Measurements from ENCODE around the gene CHAF1A. TPM values are rescaled to one million over a fixed set of nuclear protein-coding genes. Genes with fewer than 3 reads are reported as not detected.

CHAF1A gene
- total RNA-seq, 4 donors from 2014 or later = 8.5 to 28.9 (median 11.1) TPM

GRCh38 chr19:4436231-4436630 lies 33.8 kb downstream of the CHAF1A start:
- TF ChIP-seq EP300 (IDR thresholded peaks at IDR 0.05; ENCODE audit: low read depth) = no peak
- Histone ChIP-seq H3K27ac (no peak overlapping the region), H3K9me3 (no peaks in the 10 kb centered on the region), H3K4me1 (no peaks in the 10 kb centered on the region), H3K27me3 (no peaks in the 10 kb centered on the region), H3K36me3 (peaks cover 0 to 5% (median 2%) of the 10 kb centered on the region in 4 donors), H3K4me3 (no peak overlapping the region)
- intact Hi-C loops (cut with DNase I; ENCODE audit: low total_unique reads) = loop anchor here (10.0 kb wide), 1 partner anchor 159 kb away; no protein-coding TSS in a partner anchor
- in situ Hi-C loops (cut with MboI; ENCODE audit: low pct_ligation_motif_present in 1 of 4, low pct_unique_long_range_greater_than_20kb in 1 of 4, low sequenced_read_pairs in 3 of 4) = no loop called here
- WGBS, 2 donors (ENCODE audit: low coverage in 1 of 2) = 91% methylated on average over 7 of the region's 7 CpGs; no CpG with 5 or more reads in 1 of the 2 donors
- DNase-seq = no peak

DNA sequence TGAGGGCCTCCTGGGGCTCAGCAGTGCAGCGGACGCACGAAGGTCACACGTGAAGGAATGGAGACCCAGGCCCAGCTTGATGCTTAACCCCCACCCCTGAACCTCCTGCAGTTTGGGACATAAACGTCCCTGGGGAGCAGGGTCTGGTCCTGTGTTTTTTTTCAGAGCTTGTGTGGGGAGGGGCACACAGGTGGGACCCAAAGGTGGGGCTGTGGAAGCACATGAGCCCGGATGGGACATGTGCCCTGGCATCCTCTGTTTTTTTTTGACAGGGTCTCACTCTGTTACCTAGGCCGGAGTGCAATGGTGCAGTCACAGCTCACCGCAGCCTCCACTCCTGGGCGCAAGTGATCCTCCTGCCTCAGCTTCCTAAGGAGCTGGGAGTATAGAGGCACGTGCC lies 34.7 kb downstream of the CHAF1A start:
- no peaks in the 10 kb centered on the region for H3K9me3 ChIP-seq
- in situ Hi-C loops (cut with MboI; ENCODE audit: low pct_ligation_motif_present in 1 of 4, low pct_unique_long_range_greater_than_20kb in 1 of 4, low sequenced_read_pairs in 3 of 4) (no loop called here), intact Hi-C loops (cut with DNase I; ENCODE audit: low total_unique reads) (loop anchor here (10.0 kb wide), 1 partner anchor 158 kb away; no protein-coding TSS in a partner anchor)
- H3K27me3 ChIP-seq = no peaks in the 10 kb centered on the region
- H3K4me1 ChIP-seq = no peaks in the 10 kb centered on the region
- 96% methylated on average over 10 of the region's 10 CpGs; no CpG with 5 or more reads in 1 of the 2 donors for WGBS, 2 donors (ENCODE audit: low coverage in 1 of 2)
- no peak for DNase-seq
- H3K36me3 ChIP-seq = peaks cover 0 to 5% (median 0%) of the 10 kb centered on the region in 4 donors
- no peak overlapping the region for H3K27ac ChIP-seq
- TF ChIP-seq POLR2AphosphoS5 (IDR thresholded peaks at IDR 0.05) (no peak), POLR2A (IDR thresholded peaks at IDR 0.05) (no peak), EP300 (IDR thresholded peaks at IDR 0.05; ENCODE audit: low read depth) (no peak)
- TF ChIP-seq, protein P1, sequence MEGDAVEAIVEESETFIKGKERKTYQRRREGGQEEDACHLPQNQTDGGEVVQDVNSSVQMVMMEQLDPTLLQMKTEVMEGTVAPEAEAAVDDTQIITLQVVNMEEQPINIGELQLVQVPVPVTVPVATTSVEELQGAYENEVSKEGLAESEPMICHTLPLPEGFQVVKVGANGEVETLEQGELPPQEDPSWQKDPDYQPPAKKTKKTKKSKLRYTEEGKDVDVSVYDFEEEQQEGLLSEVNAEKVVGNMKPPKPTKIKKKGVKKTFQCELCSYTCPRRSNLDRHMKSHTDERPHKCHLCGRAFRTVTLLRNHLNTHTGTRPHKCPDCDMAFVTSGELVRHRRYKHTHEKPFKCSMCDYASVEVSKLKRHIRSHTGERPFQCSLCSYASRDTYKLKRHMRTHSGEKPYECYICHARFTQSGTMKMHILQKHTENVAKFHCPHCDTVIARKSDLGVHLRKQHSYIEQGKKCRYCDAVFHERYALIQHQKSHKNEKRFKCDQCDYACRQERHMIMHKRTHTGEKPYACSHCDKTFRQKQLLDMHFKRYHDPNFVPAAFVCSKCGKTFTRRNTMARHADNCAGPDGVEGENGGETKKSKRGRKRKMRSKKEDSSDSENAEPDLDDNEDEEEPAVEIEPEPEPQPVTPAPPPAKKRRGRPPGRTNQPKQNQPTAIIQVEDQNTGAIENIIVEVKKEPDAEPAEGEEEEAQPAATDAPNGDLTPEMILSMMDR (IDR thresholded peaks at IDR 0.05) = no peak
- H3K4me3 ChIP-seq = no peak overlapping the region

GRCh38 chr19:4439243-4439642 lies 36.8 kb downstream of the CHAF1A start:
- no peak overlapping the region for H3K4me3 ChIP-seq
- DNase-seq = no peak
- H3K27ac ChIP-seq = no peak overlapping the region
- intact Hi-C loops (cut with DNase I; ENCODE audit: low total_unique reads) (loop anchor here (10.0 kb wide), 1 partner anchor 156 kb away; no protein-coding TSS in a partner anchor), in situ Hi-C loops (cut with MboI; ENCODE audit: low pct_ligation_motif_present in 1 of 4, low pct_unique_long_range_greater_than_20kb in 1 of 4, low sequenced_read_pairs in 3 of 4) (no loop called here)
- H3K9me3 ChIP-seq = no peaks in the 10 kb centered on the region
- H3K4me1 ChIP-seq = no peaks in the 10 kb centered on the region
- WGBS, 2 donors (ENCODE audit: low coverage in 1 of 2) = 88 to 90% methylated on average over 10 to 12 of the region's 12 CpGs
- TF ChIP-seq EP300 (IDR thresholded peaks at IDR 0.05; ENCODE audit: low read depth) = no peak
- TF ChIP-seq, protein P1 (IDR thresholded peaks at IDR 0.05) = no peak
- TF ChIP-seq POLR2AphosphoS5 (IDR thresholded peaks at IDR 0.05) = no peak
- no peak for TF ChIP-seq POLR2A (IDR thresholded peaks at IDR 0.05)
- H3K27me3 ChIP-seq = no peaks in the 10 kb centered on the region
- no peaks in the 10 kb centered on the region for H3K36me3 ChIP-seq

DNA sequence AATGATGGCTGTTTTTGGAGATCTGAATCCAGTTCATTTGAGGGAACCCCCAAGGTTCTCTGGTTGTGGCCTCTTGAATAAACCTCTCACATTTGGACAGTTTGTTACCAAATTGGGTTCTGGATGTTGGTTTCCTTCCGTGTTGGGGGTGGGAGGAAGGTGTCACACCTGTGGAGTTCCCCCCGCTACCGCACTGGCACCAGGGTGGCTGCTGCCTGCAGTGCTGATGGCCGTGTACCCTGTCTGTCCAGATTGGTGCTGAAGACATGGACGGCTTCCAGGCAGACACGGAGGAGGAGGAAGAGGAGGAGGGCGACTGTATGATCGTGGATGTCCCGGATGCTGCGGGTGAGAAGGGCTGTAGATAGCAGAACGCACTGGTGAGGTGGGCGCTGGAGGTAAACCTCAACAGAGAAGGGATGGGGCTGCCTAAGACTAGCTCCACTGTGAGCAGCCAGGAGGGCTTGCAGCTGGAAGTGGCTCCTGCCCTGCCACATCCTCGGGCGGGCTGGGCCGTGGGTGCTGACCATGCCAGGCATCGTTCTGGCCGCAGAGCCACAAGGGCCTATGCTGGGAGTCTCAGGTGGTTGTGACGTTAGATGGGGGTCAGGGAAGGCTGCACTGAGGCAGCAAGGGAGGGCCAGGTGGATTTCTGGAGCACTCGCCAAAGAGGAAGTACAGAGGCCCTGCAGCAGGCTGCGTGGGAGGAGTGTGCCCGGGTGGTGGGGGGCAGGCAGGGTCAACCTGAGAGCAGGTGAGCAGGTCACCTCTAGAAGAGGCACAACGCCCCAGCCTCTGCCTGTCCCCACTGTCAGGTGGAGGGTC lies 39.8 kb downstream of the CHAF1A start:
- no peak for DNase-seq
- Histone ChIP-seq H3K36me3 (peaks cover 0 to 21% (median 10%) of the 10 kb centered on the region in 4 donors), H3K4me1 (no peaks in the 10 kb centered on the region), H3K9me3 (no peaks in the 10 kb centered on the region), H3K27me3 (no peaks in the 10 kb centered on the region), H3K27ac (no peak overlapping the region), H3K4me3 (no peak overlapping the region)
- in situ Hi-C loops (cut with MboI; ENCODE audit: low pct_ligation_motif_present in 1 of 4, low pct_unique_long_range_greater_than_20kb in 1 of 4, low sequenced_read_pairs in 3 of 4) = no loop called here
- intact Hi-C loops (cut with DNase I; ENCODE audit: low total_unique reads) = no loop called here
- TF ChIP-seq, protein P1 (IDR thresholded peaks at IDR 0.05) = no peak
- no peak for TF ChIP-seq POLR2A (IDR thresholded peaks at IDR 0.05)
- TF ChIP-seq POLR2AphosphoS5 (IDR thresholded peaks at IDR 0.05) = no peak
- no peak for TF ChIP-seq EP300 (IDR thresholded peaks at IDR 0.05; ENCODE audit: low read depth)
- WGBS, 2 donors (ENCODE audit: low coverage in 1 of 2) = 67 to 75% methylated on average over 11 to 22 of the region's 22 CpGs
